IMR-90 (cell line): ENCODE measurements around the gene AGBL1. TPM values are rescaled to one million over a fixed set of nuclear protein-coding genes. Genes with fewer than 3 reads are reported as not detected.
A peak's percentile ranks its signal among the peaks of the same experiment; 100 is the strongest.

ENCODE experiments used
- ATAC-seq: fragments of 200-7000 bp; cut with Tn5 transposase; 2 replicates; pipeline ENCODE4 v1.9.1; 2020; ENCODE audit warnings: low read depth, mild to moderate bottlenecking, moderate library complexity
- BruUV-seq: library from RNA; stranded (reverse); fragments of 400-500 nt; replicated peaks from 2 replicates; lab custom pipeline; 2021; lab: Mats Ljungman, UMichigan
- CTCF ChIA-PET: fragments of 300-600 bp; formaldehyde crosslinking; extraction: SDS; loops from one replicate; lab custom pipeline; 2021; ENCODE audit warnings: antibody characterized with exemption; lab: Yijun Ruan, JAX
- POLR2A ChIA-PET: fragments of 300-600 bp; sonication (Branson Sonifier 250); formaldehyde crosslinking; loops from one replicate; lab custom pipeline; 2022; ENCODE audit warnings: antibody characterized with exemption; ENCODE audit not compliant: unreplicated experiment; lab: Charles Lee
- DNase-seq: peaks from one replicate; pipeline ENCODE4 v3.0.0; 2013
- H2AFZ ChIP-seq: replicated peaks from 2 replicates; pipeline ENCODE3; 2013; ENCODE audit warnings: low read length, mild to moderate bottlenecking; ENCODE audit not compliant: poor library complexity
- H2AK5ac ChIP-seq: 2 replicates; pipeline ENCODE4 v1.6.1; 2013; ENCODE audit warnings: low read depth, low read length, inconsistent platforms
- H2AK9ac ChIP-seq: replicated peaks from 2 replicates; pipeline ENCODE3; 2013; ENCODE audit warnings: mild to moderate bottlenecking, low read depth, low read length, moderate library complexity; ENCODE audit not compliant: poor library complexity
- H2BK120ac ChIP-seq: 2 replicates; pipeline ENCODE4 v1.6.1; 2013; ENCODE audit warnings: low read depth, low read length, inconsistent platforms
- H2BK15ac ChIP-seq: 3 replicates; pipeline ENCODE4 v1.6.1; 2013; ENCODE audit warnings: low read depth, low read length, inconsistent platforms
- H2BK20ac ChIP-seq: 2 replicates; pipeline ENCODE4 v1.6.1; 2013; ENCODE audit warnings: low read depth, mild to moderate bottlenecking, inconsistent platforms, low read length, moderate library complexity
- H2BK5ac ChIP-seq: 2 replicates; pipeline ENCODE4 v1.6.1; 2013; ENCODE audit warnings: mild to moderate bottlenecking, low read depth, low read length, inconsistent platforms; ENCODE audit not compliant: poor library complexity, severe bottlenecking
- H3K14ac ChIP-seq: replicated peaks from 2 replicates; pipeline ENCODE4 v1.6.1; 2013; ENCODE audit warnings: low read depth, low read length, inconsistent platforms
- H3K18ac ChIP-seq: 2 replicates; pipeline ENCODE4 v1.6.1; 2013; ENCODE audit warnings: low read depth, low read length, control low read depth
- H3K23ac ChIP-seq: 2 replicates; pipeline ENCODE4 v1.6.1; 2013; ENCODE audit warnings: low read depth, low read length, inconsistent platforms
- H3K27ac ChIP-seq: 2 replicates; pipeline ENCODE4 v1.5.1; 2013; ENCODE audit warnings: mild to moderate bottlenecking, control low read depth, low read length; ENCODE audit not compliant: insufficient read depth
- H3K27me3 ChIP-seq: 2 replicates; pipeline ENCODE4 v1.6.1; 2013; ENCODE audit warnings: low read length; ENCODE audit not compliant: control insufficient read depth, insufficient read depth
- H3K36me3 ChIP-seq: 2 replicates; pipeline ENCODE4 v1.6.1; 2013; ENCODE audit warnings: low read length, mixed read lengths; ENCODE audit not compliant: control insufficient read depth, insufficient read depth
- H3K4ac ChIP-seq: 2 replicates; pipeline ENCODE4 v1.6.1; 2013; ENCODE audit warnings: low read depth, low read length, inconsistent platforms
- H3K4me1 ChIP-seq: 2 replicates; pipeline ENCODE4 v1.6.1; 2013; ENCODE audit warnings: low read length, mixed read lengths; ENCODE audit not compliant: control insufficient read depth, insufficient read depth
- H3K4me2 ChIP-seq: 2 replicates; pipeline ENCODE4 v1.6.1; 2013; ENCODE audit warnings: low read depth, mild to moderate bottlenecking, control low read depth, low read length, moderate library complexity
- H3K4me3 ChIP-seq: 2 replicates; pipeline ENCODE4 v1.5.1; 2013; ENCODE audit warnings: low read depth, mild to moderate bottlenecking, control low read depth, low read length, moderate library complexity; ENCODE audit not compliant: insufficient read depth
- H3K56ac ChIP-seq: 2 replicates; pipeline ENCODE4 v1.6.1; 2013; ENCODE audit warnings: low read length, inconsistent platforms; ENCODE audit not compliant: insufficient read depth; ENCODE audit errors: extremely low read depth
- H3K79me1 ChIP-seq, 2 experiments: 2 replicates each; pipeline ENCODE4 v1.6.1; 2013; ENCODE audit warnings: low read length in 2 of 2, inconsistent platforms in 1 of 2, low read depth in 1 of 2
- H3K9ac ChIP-seq: 2 replicates; pipeline ENCODE4 v1.6.1; 2013; ENCODE audit warnings: low read depth, low read length, control low read depth
- H3K9me1 ChIP-seq: 2 replicates; pipeline ENCODE4 v1.6.1; 2013; ENCODE audit warnings: low read length, inconsistent platforms; ENCODE audit not compliant: insufficient read depth
- H3K9me3 ChIP-seq: 2 replicates; pipeline ENCODE4 v1.6.1; 2013; ENCODE audit warnings: low read length; ENCODE audit not compliant: control insufficient read depth, insufficient read depth
- H4K20me1 ChIP-seq: 2 replicates; pipeline ENCODE4 v1.6.1; 2013; ENCODE audit warnings: low read length, inconsistent platforms; ENCODE audit not compliant: insufficient read depth
- H4K5ac ChIP-seq: 2 replicates; pipeline ENCODE4 v1.6.1; 2013; ENCODE audit warnings: mild to moderate bottlenecking, low read depth, low read length, control low read depth
- H4K8ac ChIP-seq, 2 experiments: 2 replicates each; pipeline ENCODE4 v1.6.1; 2013; ENCODE audit warnings: low read depth in 2 of 2, low read length in 2 of 2, control low read depth in 1 of 2, inconsistent platforms in 1 of 2
- H4K91ac ChIP-seq: 2 replicates; pipeline ENCODE4 v1.6.1; 2013; ENCODE audit warnings: low read depth, low read length, inconsistent platforms; ENCODE audit not compliant: insufficient read depth
- BHLHE40 ChIP-seq: fragments of 150-350 bp; IDR thresholded peaks from 2 replicates; pipeline ENCODE4 v1.6.1; 2016; ENCODE audit warnings: mild to moderate bottlenecking, low read depth, low read length
- CEBPB ChIP-seq: IDR thresholded peaks from 2 replicates; pipeline ENCODE4 v1.6.1; 2012; ENCODE audit warnings: low read depth, low read length, improper control_type of control experiment
- CHD1 ChIP-seq: IDR thresholded peaks from 2 replicates; pipeline ENCODE4 v1.6.1; 2012; ENCODE audit warnings: low read depth, low read length, improper control_type of control experiment
- FOS ChIP-seq: fragments of 150-350 bp; IDR thresholded peaks from 2 replicates; pipeline ENCODE4 v1.6.1; 2016; ENCODE audit warnings: low read depth, low read length
- MAFK ChIP-seq: IDR thresholded peaks from 2 replicates; pipeline ENCODE4 v1.6.1; 2012; ENCODE audit warnings: low read depth, low read length, improper control_type of control experiment
- MAZ ChIP-seq: IDR thresholded peaks from 2 replicates; pipeline ENCODE4 v1.6.1; 2012; ENCODE audit warnings: low read depth, mild to moderate bottlenecking, low read length, improper control_type of control experiment, moderate library complexity, borderline replicate concordance
- MXI1 ChIP-seq: IDR thresholded peaks from 2 replicates; pipeline ENCODE4 v1.6.1; 2012; ENCODE audit warnings: low read depth, mild to moderate bottlenecking, low read length, moderate library complexity, borderline replicate concordance
- NFE2L2 ChIP-seq: fragments of 150-350 bp; IDR thresholded peaks from 2 replicates; pipeline ENCODE4 v1.6.1; 2016; ENCODE audit warnings: low read depth, mild to moderate bottlenecking, low read length
- POLR2A ChIP-seq: IDR thresholded peaks from 2 replicates; pipeline ENCODE4 v1.6.1; 2012; ENCODE audit warnings: mild to moderate bottlenecking, low read depth, low read length
- RAD21 ChIP-seq: IDR thresholded peaks from 2 replicates; pipeline ENCODE4 v1.6.1; 2012; ENCODE audit warnings: low read length, improper control_type of control experiment
- RCOR1 ChIP-seq: IDR thresholded peaks from 2 replicates; pipeline ENCODE4 v1.6.1; 2012; ENCODE audit warnings: mild to moderate bottlenecking, low read length, improper control_type of control experiment; ENCODE audit not compliant: insufficient replicate concordance
- RFX5 ChIP-seq: IDR thresholded peaks from 2 replicates; pipeline ENCODE4 v1.8.0; 2012; ENCODE audit warnings: low read depth, mild to moderate bottlenecking, low read length, moderate library complexity
- SMC3 ChIP-seq: fragments of 150-350 bp; IDR thresholded peaks from 2 replicates; pipeline ENCODE4 v1.6.1; 2016; ENCODE audit warnings: low read depth, mild to moderate bottlenecking, antibody characterized with exemption, low read length, moderate library complexity
- WGBS, 2 experiments: methylation state at CpG; one replicate each; pipeline versions ENCODE4 v1.1.5 to v1.1.7; 2013; ENCODE audit warnings: missing lambda C conversion rate in 2 of 2; ENCODE audit not compliant: insufficient read length in 1 of 2; ENCODE audit errors: extremely low coverage in 2 of 2; 5-methylcytosine and 5-hydroxymethylcytosine counted together
- dilution Hi-C: fragments of 300-500 bp; cut with HindIII; formaldehyde crosslinking; loops from one replicate; pipeline ENCODE4 v1.14.3; 2018; ENCODE audit warnings: low sequenced_read_pairs; ENCODE audit not compliant: unreplicated experiment
- in situ Hi-C: fragments of 300-500 bp; cut with MboI; formaldehyde crosslinking; loops from 3 replicates; pipeline ENCODE4 v1.14.3; 2019; ENCODE audit warnings: low sequenced_read_pairs, inconsistent platforms, mixed read lengths
- intact Hi-C: fragments of 100-400 bp; cut with micrococcal nuclease; formaldehyde crosslinking; loops from 2 replicates; pipeline ENCODE4 v1.10.0; 2022
- polyA plus RNA-seq, 3 experiments: library from polyadenylated mRNA; depleted of rRNA; stranded (reverse); fragments of >200 nt; gene quantifications; 2 replicates each; pipeline ENCODE4 v1.2.3, GENCODE V29; 2012; ENCODE audit warnings: low replicate concordance in 1 of 3
- total RNA-seq: library from RNA; depleted of rRNA; stranded (reverse); fragments of >200 nt; gene quantifications from 2 replicates; pipeline ENCODE4 v1.2.3, GENCODE V29; 2012
- TF ChIP-seq, protein P1 (sequence below): fragments of 150-350 bp; IDR thresholded peaks from 2 replicates; pipeline ENCODE4 v1.6.1; 2017; ENCODE audit warnings: mild to moderate bottlenecking, antibody characterized with exemption, low read length, low read depth
- TF ChIP-seq, protein P2 (sequence below): conservative IDR thresholded peaks from 2 replicates; pipeline ENCODE4 v1.5.1; 2012; ENCODE audit warnings: mild to moderate bottlenecking, low read depth, low read length, improper control_type of control experiment
- TF ChIP-seq, protein P3 (sequence below): fragments of 150-350 bp; IDR thresholded peaks from 2 replicates; pipeline ENCODE4 v1.6.1; 2016; ENCODE audit warnings: low read depth, mild to moderate bottlenecking, low read length, moderate library complexity, borderline replicate concordance

The AGBL1 gene
- total and polyA plus RNA-seq, 2 of the 4 experiments (the other 2 are of a cell fraction), result not detected

DNA sequence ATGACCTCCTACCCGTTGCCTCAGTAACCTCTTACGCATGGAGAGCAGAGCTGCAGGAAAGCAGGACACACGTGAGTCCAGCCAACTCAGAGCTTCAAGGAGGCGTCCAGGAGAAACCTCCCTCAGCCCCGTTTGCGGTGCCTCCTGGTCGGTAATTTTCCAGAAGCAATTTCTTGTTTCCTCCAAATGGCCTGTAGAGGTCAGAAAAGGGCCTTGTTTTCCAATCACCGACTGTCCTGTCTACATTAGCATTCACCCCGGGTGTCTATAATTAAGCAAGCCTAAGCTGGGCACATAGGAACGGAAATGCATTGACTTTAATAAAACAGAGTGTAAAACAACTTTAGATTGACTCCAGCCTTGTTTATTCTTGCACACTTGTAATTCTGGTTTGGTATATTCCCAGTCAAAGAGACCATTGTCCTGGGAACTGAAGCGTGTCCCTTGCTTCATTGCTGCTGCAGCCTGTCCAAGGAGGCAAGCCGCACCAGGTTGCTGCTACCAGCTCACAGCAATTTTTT, 836.2 kb downstream of the AGBL1 start:
- Histone ChIP-seq H4K8ac (no peak overlapping the region), H3K56ac (no peak overlapping the region), H3K27me3 (no peaks in the 10 kb centered on the region), H2BK5ac (no peak overlapping the region), H3K27ac (no peak overlapping the region), H3K4me1 (no peaks in the 10 kb centered on the region), H3K79me1 (no peaks in the 10 kb centered on the region), H3K4ac (no peak overlapping the region), H4K5ac (no peak overlapping the region), H4K20me1 (no peaks in the 10 kb centered on the region), H2BK20ac (no peak overlapping the region), H3K18ac (no peak overlapping the region), H2AK5ac (no peak overlapping the region), H3K23ac (no peak overlapping the region), H2BK120ac (no peak overlapping the region), H2AFZ (no peak overlapping the region), H2BK15ac (no peak overlapping the region), H3K9ac (no peak overlapping the region), H3K14ac (no peak overlapping the region), H3K4me3 (no peak overlapping the region), H3K9me3 (peaks cover 14% of the 10 kb centered on the region), H3K36me3 (no peaks in the 10 kb centered on the region), H3K9me1 (no peaks in the 10 kb centered on the region), H4K91ac (no peak overlapping the region), H2AK9ac (no peak overlapping the region), H3K4me2 (no peak overlapping the region)
- ATAC-seq, result peak; percentile 48; the same call in 1 of the 2 replicates
- BruUV-seq, result no TSS peak
- DNase-seq, result peak; percentile 13
- TF ChIP-seq SMC3 (peak; percentile 35), RAD21 (peak; percentile 62), MAZ (no peak), NFE2L2 (no peak), FOS (no peak), POLR2A (no peak), RCOR1 (no peak), MAFK (no peak), RFX5 (no peak), CEBPB (no peak), BHLHE40 (no peak), MXI1 (no peak), CHD1 (no peak)
- TF ChIP-seq, protein P1, sequence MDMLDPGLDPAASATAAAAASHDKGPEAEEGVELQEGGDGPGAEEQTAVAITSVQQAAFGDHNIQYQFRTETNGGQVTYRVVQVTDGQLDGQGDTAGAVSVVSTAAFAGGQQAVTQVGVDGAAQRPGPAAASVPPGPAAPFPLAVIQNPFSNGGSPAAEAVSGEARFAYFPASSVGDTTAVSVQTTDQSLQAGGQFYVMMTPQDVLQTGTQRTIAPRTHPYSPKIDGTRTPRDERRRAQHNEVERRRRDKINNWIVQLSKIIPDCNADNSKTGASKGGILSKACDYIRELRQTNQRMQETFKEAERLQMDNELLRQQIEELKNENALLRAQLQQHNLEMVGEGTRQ, result no peak
- TF ChIP-seq, protein P2, sequence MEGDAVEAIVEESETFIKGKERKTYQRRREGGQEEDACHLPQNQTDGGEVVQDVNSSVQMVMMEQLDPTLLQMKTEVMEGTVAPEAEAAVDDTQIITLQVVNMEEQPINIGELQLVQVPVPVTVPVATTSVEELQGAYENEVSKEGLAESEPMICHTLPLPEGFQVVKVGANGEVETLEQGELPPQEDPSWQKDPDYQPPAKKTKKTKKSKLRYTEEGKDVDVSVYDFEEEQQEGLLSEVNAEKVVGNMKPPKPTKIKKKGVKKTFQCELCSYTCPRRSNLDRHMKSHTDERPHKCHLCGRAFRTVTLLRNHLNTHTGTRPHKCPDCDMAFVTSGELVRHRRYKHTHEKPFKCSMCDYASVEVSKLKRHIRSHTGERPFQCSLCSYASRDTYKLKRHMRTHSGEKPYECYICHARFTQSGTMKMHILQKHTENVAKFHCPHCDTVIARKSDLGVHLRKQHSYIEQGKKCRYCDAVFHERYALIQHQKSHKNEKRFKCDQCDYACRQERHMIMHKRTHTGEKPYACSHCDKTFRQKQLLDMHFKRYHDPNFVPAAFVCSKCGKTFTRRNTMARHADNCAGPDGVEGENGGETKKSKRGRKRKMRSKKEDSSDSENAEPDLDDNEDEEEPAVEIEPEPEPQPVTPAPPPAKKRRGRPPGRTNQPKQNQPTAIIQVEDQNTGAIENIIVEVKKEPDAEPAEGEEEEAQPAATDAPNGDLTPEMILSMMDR, result peak; percentile 46
- TF ChIP-seq, protein P3, sequence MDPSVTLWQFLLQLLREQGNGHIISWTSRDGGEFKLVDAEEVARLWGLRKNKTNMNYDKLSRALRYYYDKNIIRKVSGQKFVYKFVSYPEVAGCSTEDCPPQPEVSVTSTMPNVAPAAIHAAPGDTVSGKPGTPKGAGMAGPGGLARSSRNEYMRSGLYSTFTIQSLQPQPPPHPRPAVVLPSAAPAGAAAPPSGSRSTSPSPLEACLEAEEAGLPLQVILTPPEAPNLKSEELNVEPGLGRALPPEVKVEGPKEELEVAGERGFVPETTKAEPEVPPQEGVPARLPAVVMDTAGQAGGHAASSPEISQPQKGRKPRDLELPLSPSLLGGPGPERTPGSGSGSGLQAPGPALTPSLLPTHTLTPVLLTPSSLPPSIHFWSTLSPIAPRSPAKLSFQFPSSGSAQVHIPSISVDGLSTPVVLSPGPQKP, result no peak
- intact Hi-C loops, result loop anchor here (10.0 kb wide), 1 partner anchor 1359 kb away; no protein-coding TSS in a partner anchor
- WGBS, 2 experiments, result no CpG with 5 or more reads among the region's 12 CpGs
- dilution Hi-C loops, result no loop called here
- ChIA-PET CTCF (no interaction called here), POLR2A (no interaction called here)
- in situ Hi-C loops, result no loop called here
